Suppressor macrophage treated with lipopolysaccharide for 1 hour (primary cell): ENCODE data around the gene C1orf52.

ENCODE experiments used
- DNase-seq, 3 donors: peaks; one replicate each; pipeline ENCODE4 v3.0.0-alpha.2; 2020 to 2022

Gene C1orf52

DNA sequence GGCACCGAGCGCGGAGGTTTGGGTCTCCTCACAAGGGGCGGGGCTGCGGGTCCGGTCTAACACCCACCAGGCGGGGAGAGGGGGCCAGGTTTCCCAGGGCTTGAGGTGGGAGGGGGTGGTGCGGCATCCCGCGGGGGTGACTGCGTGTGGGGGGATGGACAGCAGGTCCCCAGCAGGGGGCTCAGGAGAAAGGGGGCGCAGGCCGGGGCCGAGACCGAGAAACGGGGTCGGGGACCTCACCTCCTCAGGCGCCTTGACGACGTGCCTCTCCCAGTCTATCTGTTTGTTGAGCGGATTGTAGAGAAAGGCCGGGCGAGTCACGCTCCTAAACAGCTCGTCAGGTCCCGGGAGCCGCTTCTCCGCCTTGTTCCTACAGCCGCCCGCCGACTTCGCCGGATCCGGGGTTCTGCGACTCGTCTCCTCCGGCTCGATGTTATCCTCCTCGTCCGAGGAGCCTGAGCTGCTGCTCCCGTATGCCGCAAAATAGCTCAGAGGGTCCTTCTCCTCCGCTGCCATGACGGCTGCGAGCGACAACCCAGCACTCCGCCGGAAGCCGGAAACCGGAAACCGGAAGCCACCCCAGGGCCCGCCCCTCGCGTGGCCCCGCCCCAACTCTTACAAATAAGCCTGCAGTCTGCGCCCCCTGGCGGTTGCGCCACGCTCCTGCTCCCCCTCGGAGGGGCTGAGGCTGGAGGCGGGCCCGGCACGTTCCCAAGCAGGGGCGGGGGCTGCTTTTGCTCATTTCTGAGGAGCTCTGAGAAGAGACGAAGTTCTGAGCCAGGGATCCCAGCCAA, at the start of gene C1orf52:
C1orf52 (minus strand) TSS at position 545 of the 794 bp plus-strand sequence; CDS start at position 516, 29 bp downstream.
- peak; percentile 96 to 99 (median 97) for DNase-seq

- DNase-seq, result no peak
Measured at GRCh38 chr1:85308833-85309350, 49.4 kb upstream of the C1orf52 start.

DNA sequence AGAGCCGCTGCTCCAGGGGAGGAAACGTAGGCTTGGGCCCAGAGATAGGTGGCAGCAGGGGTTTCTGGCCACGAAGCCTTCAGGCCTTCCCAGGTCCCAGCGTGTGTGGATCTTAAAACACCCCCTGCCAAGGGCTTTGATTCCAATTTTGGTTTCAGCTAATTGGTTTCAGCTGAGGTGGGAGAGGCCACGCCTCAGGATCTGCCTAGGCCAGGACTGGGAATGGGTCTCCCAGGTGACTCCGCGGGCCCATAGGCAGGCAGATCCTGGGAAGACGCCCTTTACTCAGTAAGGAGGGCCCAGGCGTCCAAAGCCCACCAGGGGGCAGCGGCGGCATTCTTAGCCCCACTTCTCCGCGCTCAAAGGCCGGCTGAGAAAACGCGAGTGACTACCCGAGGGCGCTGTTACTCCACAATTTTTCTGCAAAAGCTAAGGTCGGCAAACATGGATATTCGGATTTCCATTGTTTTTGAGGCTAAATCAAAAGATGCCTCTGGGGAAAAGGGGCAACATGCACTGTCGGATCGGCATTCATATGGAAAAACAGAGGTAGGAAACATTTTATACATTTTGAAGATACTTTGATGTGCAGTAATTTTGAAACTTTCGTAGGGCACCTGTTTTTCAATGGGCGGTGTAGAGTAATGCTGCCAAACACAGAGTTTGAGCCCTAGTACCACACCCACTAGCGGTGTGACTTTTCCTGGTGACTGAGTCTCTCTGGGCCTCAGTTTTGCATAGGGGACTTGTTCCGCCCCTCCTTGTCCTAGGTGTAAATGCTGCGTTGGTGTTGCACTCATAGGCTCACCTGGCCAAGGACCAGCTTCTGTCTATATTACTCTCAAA, 48.7 kb upstream of the C1orf52 start:
- DNase-seq, result peak; percentile 57 to 85 (median 68)

GRCh38 chr1:85306236-85306635, 46.8 kb upstream of the C1orf52 start:
- DNase-seq, result no peak

DNA sequence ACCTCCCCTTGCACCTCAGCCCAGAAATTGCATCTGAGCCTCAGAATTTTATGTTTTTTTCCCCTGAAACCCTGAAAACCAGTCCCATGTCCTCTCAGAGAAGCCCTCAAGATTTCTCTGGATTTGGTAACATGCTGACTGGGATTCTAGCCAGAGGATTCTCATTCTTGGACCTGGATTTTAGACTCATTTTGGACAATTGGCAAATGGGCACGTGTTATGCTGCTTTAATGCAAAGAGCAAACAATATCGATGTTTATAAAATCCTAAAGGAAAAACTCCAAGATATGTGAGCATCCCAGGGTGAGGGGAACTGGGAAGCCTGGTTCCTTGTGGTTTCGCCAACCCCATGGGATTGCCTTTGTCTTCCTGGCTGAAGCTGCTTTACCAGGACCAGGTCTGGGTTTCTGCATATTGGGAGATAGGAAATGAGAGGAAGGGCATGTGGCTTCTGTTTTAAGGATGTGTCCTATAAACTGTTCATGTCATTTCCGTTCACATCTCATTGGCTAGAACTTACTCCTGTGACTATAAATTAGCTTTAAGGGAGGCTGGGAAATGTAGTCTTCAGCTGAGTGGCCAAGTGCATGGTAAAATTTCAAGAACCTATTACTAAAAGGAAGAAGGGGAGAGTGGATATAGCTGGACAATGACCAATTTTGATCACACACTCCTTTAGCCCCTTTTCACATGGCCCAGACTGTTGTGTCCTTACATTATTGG, 44.1 kb upstream of the C1orf52 start:
- DNase-seq, result no peak

DNA sequence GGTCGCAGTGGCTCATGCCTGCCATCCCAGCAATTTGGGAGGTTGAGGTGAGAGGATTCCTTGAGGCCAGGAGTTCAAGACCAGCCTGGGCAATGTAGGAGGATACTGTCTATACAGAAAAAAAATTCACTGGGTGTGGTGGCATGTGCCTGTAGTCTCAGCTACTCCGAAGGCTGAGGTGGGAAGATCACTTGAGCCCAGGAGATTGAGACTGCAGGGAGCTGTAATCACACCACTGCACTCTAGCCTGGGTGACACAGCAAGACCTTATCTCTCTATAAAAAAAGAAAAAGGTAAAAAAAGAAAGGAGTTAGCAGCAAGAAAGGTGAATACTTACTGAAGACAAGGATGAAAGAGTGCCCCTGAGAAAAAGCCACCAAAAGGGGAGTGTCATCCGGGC, 40.7 kb upstream of the C1orf52 start:
- DNase-seq, result no peak

DNA sequence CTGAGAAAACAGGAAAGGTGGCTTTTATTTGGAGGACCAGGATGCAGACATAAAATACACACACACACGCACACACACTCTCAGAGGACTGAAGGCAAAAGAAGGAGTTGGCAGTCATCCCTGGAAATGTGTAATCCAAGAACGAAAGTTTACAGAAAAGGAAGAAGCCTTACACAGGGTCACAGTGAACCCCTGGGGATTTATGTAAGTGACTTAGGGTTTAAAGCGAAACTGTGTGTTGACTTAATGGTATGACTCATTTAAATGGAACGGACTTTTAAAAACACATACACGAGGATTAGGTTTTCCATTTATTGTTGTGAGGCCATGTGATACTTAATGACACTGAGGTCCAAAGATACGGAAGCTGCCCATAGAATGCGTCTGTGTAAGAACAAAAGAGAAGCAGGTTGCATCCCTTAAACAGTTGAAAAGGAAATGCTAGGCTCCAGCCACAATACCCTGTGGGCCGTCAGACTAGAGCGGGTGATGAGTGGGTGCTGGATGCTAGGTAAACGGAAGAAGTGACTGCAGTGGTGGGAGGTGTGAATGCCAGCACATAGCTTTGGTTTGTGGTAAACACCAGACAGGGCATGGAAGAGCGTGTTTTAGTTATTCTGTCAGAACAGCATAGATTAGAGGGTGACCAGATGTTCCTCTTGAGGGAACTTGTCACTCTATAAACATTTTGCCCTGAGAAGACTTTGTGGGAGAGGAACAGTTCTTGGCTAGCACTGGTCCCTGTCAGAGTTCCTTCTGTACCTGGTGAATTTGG, 38.6 kb upstream of the C1orf52 start:
- DNase-seq, result no peak

DNA sequence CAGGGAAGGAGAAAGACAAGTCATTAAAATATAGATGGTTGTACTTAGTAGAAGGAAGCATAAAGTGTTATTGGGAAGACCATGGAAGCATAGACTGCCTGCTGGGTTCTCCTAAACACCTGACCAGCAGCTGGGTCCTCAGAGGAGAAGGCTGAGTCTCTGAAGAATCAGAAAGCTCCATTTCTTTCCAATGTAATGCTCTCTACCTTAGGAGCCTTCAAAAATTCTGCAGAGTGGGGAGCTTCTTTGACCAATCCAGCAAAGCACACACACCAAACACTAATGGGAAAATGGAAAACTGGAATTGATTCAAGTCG, 38.0 kb upstream of the C1orf52 start:
- no peak for DNase-seq

DNA sequence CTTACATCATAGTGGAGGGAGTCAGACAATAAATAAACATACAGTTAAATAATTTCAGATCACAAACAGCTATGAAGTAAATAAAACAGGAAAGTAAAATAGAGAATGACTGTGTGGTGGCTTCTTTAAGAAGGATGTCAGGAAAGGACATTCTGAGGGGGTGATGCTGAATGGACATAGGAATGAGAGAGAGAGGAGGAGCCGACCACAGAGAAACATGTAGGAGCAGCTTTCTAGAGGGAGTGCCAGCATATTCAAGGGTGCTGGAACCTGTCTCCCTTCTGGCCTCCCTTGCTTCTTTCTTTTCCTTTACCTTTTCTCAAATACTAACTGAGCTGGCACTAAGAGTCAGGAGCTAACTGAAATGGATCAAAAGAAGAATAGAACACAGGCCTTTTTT, 37.5 kb upstream of the C1orf52 start:
- no peak for DNase-seq

DNA sequence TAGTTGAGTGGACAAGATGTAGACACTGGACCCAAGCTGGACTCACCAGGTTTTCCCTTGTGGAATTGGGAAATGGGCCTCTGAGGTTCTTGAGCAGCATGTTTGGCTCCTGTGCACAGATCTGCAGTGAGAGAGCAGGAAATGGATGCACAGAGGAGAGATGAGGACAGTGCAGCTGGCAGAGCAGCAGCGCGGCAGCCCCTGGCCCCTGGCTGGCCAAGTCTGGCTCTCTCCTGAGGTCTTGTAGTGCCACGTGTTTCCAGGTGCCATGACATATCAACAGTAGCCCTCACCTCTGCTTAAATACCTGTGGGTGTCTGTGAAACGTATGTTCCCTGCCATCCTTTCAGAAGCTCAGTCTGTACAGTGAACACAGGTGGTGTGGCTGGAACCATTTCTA, 36.2 kb upstream of the C1orf52 start:
- DNase-seq, result no peak

GRCh38 chr1:85295006-85295431, 35.6 kb upstream of the C1orf52 start:
- DNase-seq, result no peak

DNA sequence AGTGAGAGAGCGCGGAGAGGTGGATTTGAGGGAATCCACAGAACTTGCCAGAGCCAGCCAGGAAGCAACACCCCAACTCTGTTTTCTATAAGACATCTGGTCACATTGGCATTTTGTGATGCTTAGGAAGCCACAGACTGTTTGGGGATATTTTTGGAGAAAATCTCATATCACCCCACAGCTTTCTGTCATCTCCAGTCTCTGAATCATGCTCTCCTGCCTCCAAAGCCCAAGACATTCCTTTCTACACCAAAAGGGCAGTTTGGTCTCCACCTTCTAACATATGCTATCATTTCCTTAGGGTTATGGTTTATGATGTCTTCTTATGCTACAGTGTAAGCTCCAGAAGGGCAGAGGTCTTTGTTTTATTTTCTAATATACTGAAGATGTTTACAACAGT, 31.4 kb upstream of the C1orf52 start:
- no peak for DNase-seq

- DNase-seq, result no peak
Measured at GRCh38 chr1:85289848-85290335, 30.4 kb upstream of the C1orf52 start.

GRCh38 chr1:85289207-85289847, 29.9 kb upstream of the C1orf52 start:
- peak; percentile 26 to 48 (median 45) for DNase-seq

GRCh38 chr1:85284202-85284601, 24.7 kb upstream of the C1orf52 start:
- DNase-seq, result no peak

GRCh38 chr1:85283475-85284199, 24.2 kb upstream of the C1orf52 start:
- no peak for DNase-seq

DNA sequence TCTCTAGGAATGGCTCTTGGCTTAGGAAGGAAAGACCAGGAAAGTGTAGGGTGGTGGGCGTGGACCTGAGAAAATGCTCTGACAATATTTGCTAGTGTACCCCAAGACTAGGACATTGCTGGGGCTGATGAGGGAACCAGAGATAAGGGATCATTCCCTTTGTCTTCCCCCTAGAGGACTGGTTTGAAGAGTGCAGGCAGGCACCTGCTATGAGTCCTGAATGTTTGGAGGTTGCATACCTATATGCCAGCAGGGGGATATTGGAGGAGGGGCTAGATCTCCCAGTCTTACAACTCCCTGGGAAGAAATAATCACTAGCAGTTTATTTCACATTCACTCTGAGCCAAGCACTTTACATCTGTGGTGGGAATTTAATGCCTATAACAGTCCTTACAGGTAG, 23.0 kb upstream of the C1orf52 start:
- no peak for DNase-seq

- no peak for DNase-seq
Measured at GRCh38 chr1:85280636-85281035, 21.2 kb upstream of the C1orf52 start.

- no peak for DNase-seq
Measured at GRCh38 chr1:85279458-85280080, 20.1 kb upstream of the C1orf52 start.

- DNase-seq, result peak; percentile 82 to 93 (median 93)
Measured at GRCh38 chr1:85278853-85279314, 19.4 kb upstream of the C1orf52 start.
